K562 (cell line): ENCODE results near the gene FGF16. TPM values are rescaled to one million over a fixed set of nuclear protein-coding genes. Genes with fewer than 3 reads are reported as not detected.
A peak's percentile ranks its signal among the peaks of the same experiment; 100 is the strongest.

ENCODE experiments used
- ATAC-seq: fragments of 200-7000 bp; cut with Tn5 transposase; 3 replicates; pipeline ENCODE4 v1.9.1; 2020; ENCODE audit warnings: moderate library complexity
- BruUV-seq: library from RNA; stranded (reverse); fragments of 400-500 nt; replicated peaks from 2 replicates; lab custom pipeline; 2021; lab: Mats Ljungman, UMichigan
- CTCF ChIA-PET: fragments of 300-600 bp; formaldehyde crosslinking; extraction: SDS; loops from one replicate; lab custom pipeline; 2021; ENCODE audit warnings: low intra/inter-chr PET ratio; lab: Yijun Ruan, JAX
- POLR2A ChIA-PET: fragments of 300-600, 350-650 bp; sonication (Branson Sonifier 250); formaldehyde crosslinking; extraction: SDS; loops from one replicate; lab custom pipeline; 2021; ENCODE audit warnings: antibody characterized with exemption, inconsistent platforms; lab: Yijun Ruan, JAX
- DNase-seq, 4 experiments: peaks; one replicate each; pipeline versions ENCODE4 v3.0.0 to v3.0.0-alpha.2; 2011 to 2018; ENCODE audit warnings: low spot score in 3 of 4, mixed read lengths in 3 of 4; ENCODE audit errors: extremely low read depth in 1 of 4
- FAIRE-seq: peaks from 2 replicates; lab custom pipeline; 2011; peaks lifted over from hg19 to GRCh38; lab: Jason Lieb, UNC
- H2AFZ ChIP-seq: 2 replicates; pipeline ENCODE4 v1.6.0; 2011; ENCODE audit warnings: low read depth, low read length, control low read depth, inconsistent platforms
- H3K27ac ChIP-seq: fragments of 200-600 bp; 3 replicates; pipeline ENCODE4 v1.8.0; 2011; ENCODE audit warnings: low read depth, mild to moderate bottlenecking, control low read depth, inconsistent platforms, low read length, moderate library complexity, mixed read lengths; ENCODE audit errors: extremely low read depth
- H3K27me3 ChIP-seq, 2 experiments: fragments of 300-600 bp in 1 of 2; 2 replicates in 1 of 2; 3 replicates in 1 of 2; pipeline versions ENCODE4 v1.6.0 to v1.8.0; 2011; ENCODE audit warnings: inconsistent platforms in 2 of 2, low read length in 2 of 2, mild to moderate bottlenecking in 1 of 2, mixed read lengths in 1 of 2, moderate library complexity in 1 of 2; ENCODE audit not compliant: control insufficient read depth in 2 of 2, insufficient read depth in 2 of 2
- H3K36me3 ChIP-seq: fragments of 300-600 bp; 3 replicates; pipeline ENCODE4 v1.8.0; 2011; ENCODE audit warnings: mild to moderate bottlenecking, low read length, inconsistent platforms; ENCODE audit not compliant: control insufficient read depth, insufficient read depth
- H3K4me1 ChIP-seq, 2 experiments: fragments of 200-600 bp in 1 of 2; replicated peaks in 1 of 2; 2 replicates in 1 of 2; 3 replicates in 1 of 2; pipeline versions ENCODE4 v1.5.1 to v1.8.0; 2011; ENCODE audit warnings: inconsistent platforms in 2 of 2, low read length in 2 of 2, mild to moderate bottlenecking in 1 of 2, mixed read lengths in 1 of 2, moderate library complexity in 1 of 2; ENCODE audit not compliant: control insufficient read depth in 2 of 2, insufficient read depth in 2 of 2
- H3K4me2 ChIP-seq: 2 replicates; pipeline ENCODE4 v1.6.1; 2011; ENCODE audit warnings: low read length, control low read depth, inconsistent platforms, mixed read lengths; ENCODE audit not compliant: insufficient read depth
- H3K4me3 ChIP-seq: fragments of 200-600 bp; sonication (generic), shearing (Covaris generic); 2 replicates; pipeline ENCODE4 v1.5.1; 2016; ENCODE audit warnings: control low read depth, inconsistent platforms
- H3K79me2 ChIP-seq: fragments of 200-600 bp; 3 replicates; pipeline ENCODE4 v1.8.0; 2011; ENCODE audit warnings: low read length, inconsistent platforms; ENCODE audit not compliant: control insufficient read depth, insufficient read depth
- H3K9ac ChIP-seq, 2 experiments: 2 replicates each; pipeline versions ENCODE4 v1.6.0 to v1.6.1; 2011; ENCODE audit warnings: low read depth in 2 of 2, low read length in 2 of 2, control low read depth in 1 of 2, inconsistent platforms in 1 of 2, mild to moderate bottlenecking in 1 of 2, mixed read lengths in 1 of 2; ENCODE audit not compliant: insufficient read depth in 1 of 2
- H3K9me1 ChIP-seq: one replicate; pipeline ENCODE4 v1.6.0; 2011; ENCODE audit warnings: inconsistent platforms, mild to moderate bottlenecking, low read length, moderate library complexity; ENCODE audit not compliant: control insufficient read depth, insufficient read depth
- H3K9me3 ChIP-seq: replicated peaks from 2 replicates; pipeline ENCODE4 v1.5.1; 2011; ENCODE audit warnings: low read depth, low read length, inconsistent platforms; ENCODE audit not compliant: control insufficient read depth, insufficient read depth
- H4K20me1 ChIP-seq: replicated peaks from 2 replicates; pipeline ENCODE4 v1.6.1; 2011; ENCODE audit warnings: low read length, inconsistent platforms, mixed read lengths; ENCODE audit not compliant: control insufficient read depth, insufficient read depth
- CLOCK ChIP-seq: fragments of 250-450 bp; sonication (Bioruptor Pico); IDR thresholded peaks from 2 replicates; pipeline ENCODE4 v1.4.0; 2020; ENCODE audit warnings: mild to moderate bottlenecking, moderate library complexity, borderline replicate concordance
- FOXK1 ChIP-seq: sonication (generic); formaldehyde crosslinking; IDR thresholded peaks from 2 replicates; pipeline ENCODE4 v1.8.0; 2022; ENCODE audit warnings: missing genetic modification reagents, mild to moderate bottlenecking, borderline replicate concordance
- MCM3 ChIP-seq: fragments of 450-650 bp; IDR thresholded peaks from 2 replicates; pipeline ENCODE4 v1.6.1; 2016
- SETDB1 ChIP-seq: IDR thresholded peaks from one replicate; pipeline ENCODE4 v1.6.1; 2012; ENCODE audit warnings: low read length, control low read depth, inconsistent platforms
- SFPQ ChIP-seq: fragments of 200-400 bp; formaldehyde crosslinking; IDR thresholded peaks from 2 replicates; pipeline ENCODE4 v1.6.1; 2017; ENCODE audit warnings: mild to moderate bottlenecking, low read depth, low read length, moderate library complexity
- ZC3H4 ChIP-seq: sonication (generic); formaldehyde crosslinking; IDR thresholded peaks from 2 replicates; pipeline ENCODE4 v1.9.0; 2021; ENCODE audit warnings: missing genetic modification reagents, borderline replicate concordance
- whole genome bisulfite sequencing: fragments of 100-300 bp; shearing (Covaris generic); methylation state at CpG from one replicate; pipeline ENCODE4 v1.1.6; 2016; ENCODE audit warnings: low coverage, mixed read lengths; ENCODE audit not compliant: insufficient coverage; ENCODE audit errors: missing lambda C conversion rate; 5-methylcytosine and 5-hydroxymethylcytosine counted together
- in situ Hi-C: fragments of 300-500 bp; cut with MboI; formaldehyde crosslinking; loops from 4 replicates; pipeline ENCODE4 v1.15.0; 2018; ENCODE audit warnings: inconsistent platforms, mixed read lengths
- intact Hi-C: fragments of 100-400 bp; cut with micrococcal nuclease; formaldehyde crosslinking; loops from 2 replicates; pipeline ENCODE4 v1.14.2; 2022
- polyA plus RNA-seq, 8 experiments: library from polyadenylated mRNA; depleted of rRNA in 4 of 8; stranded (reverse) in 5 of 8; unstranded in 3 of 8; fragments of >200 nt; fragmentation: Nextera tagmentation in 2 of 8; fragmentation: Illumina TruSeq in 1 of 8; extraction: Ambion mirVana in 2 of 8; extraction: Trizol in 1 of 8; gene quantifications; 2 replicates each; pipeline versions ENCODE4 v1.2.1 to v1.2.3, GENCODE V29; 2011 to 2014; ENCODE audit warnings: inconsistent platforms in 1 of 8, missing spikeins in 1 of 8
- total RNA-seq, 7 experiments: library from RNA; depleted of rRNA in 6 of 7; stranded (reverse); fragments of >200 nt in 6 of 7; fragmentation: Illumina TruSeq in 2 of 7; extraction: Trizol in 2 of 7; gene quantifications; 2 replicates each; pipeline versions ENCODE4 v1.2.1 to v1.2.3, GENCODE V29; 2011 to 2021; ENCODE audit warnings: low replicate concordance in 1 of 7
- TF ChIP-seq, protein P1 (sequence below): sonication (generic); IDR thresholded peaks from 2 replicates; pipeline ENCODE4 v1.6.1; 2016
- TF ChIP-seq, protein P2 (sequence below): fragments of 250-450 bp; sonication (Bioruptor Pico); IDR thresholded peaks from 2 replicates; pipeline ENCODE4 v1.5.0; 2021; ENCODE audit warnings: mild to moderate bottlenecking, moderate library complexity

Gene FGF16
- total and polyA plus RNA-seq, 9 of the 15 experiments (the other 6 are each of a cell fraction or from before 2014, with no cell fraction given): not detected

DNA sequence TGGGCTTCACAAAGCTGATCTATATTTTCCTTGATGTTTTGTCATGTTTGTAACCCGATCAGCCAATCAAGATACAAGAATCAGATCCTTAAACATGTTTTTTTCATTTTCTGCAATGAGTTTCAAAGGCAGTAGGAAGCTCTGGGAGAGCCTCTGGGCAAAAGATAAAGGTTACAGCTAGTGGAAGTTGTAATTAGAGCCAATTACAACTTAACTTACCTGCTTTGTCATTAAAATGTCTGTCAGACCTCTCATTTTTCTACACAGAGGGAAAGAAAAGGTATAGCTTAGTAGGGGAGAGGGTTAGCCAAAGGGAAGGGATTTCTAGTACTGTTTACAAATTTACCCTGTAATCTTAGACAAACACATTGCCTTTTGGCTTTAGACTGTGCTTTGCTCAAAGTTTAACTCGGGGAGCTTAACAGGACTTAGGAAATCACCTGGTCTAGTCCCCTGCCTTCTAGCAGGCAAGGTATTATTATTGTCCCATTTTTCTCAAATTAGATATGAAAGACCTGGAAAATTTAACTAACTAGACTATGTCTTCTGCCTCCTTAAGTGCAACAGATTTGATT lies 55.8 kb downstream of the FGF16 start:
- ChIA-PET POLR2A (no interaction called here), CTCF (no interaction called here)
- H3K4me1 ChIP-seq: no peaks in the 10 kb centered on the region
- H3K36me3 ChIP-seq: peaks cover 7% of the 10 kb centered on the region; the same call in 2 of the 3 replicates
- no peak overlapping the region for H3K4me3 ChIP-seq
- H3K27me3 ChIP-seq: no peaks in the 10 kb centered on the region
- ATAC-seq (peak; percentile 54), DNase-seq (no peak), FAIRE-seq (no peak)
- no peak overlapping the region for H3K4me2 ChIP-seq
- WGBS: 12% methylated on average over 2 of the region's 2 CpGs
- intact Hi-C loops: no loop called here
- no peaks in the 10 kb centered on the region for H4K20me1 ChIP-seq
- no TSS peak for BruUV-seq
- no peak overlapping the region for H3K27ac ChIP-seq
- H3K9me1 ChIP-seq: no peaks in the 10 kb centered on the region
- H2AFZ ChIP-seq: no peak overlapping the region
- H3K9ac ChIP-seq: no peak overlapping the region
- in situ Hi-C loops: no loop called here
- H3K9me3 ChIP-seq: no peaks in the 10 kb centered on the region
- TF ChIP-seq MCM3 (no peak), SFPQ (no peak), SETDB1 (no peak), CLOCK (no peak), FOXK1 (no peak), ZC3H4 (CRISPR knock-in tag) (no peak)
- TF ChIP-seq, protein P1, sequence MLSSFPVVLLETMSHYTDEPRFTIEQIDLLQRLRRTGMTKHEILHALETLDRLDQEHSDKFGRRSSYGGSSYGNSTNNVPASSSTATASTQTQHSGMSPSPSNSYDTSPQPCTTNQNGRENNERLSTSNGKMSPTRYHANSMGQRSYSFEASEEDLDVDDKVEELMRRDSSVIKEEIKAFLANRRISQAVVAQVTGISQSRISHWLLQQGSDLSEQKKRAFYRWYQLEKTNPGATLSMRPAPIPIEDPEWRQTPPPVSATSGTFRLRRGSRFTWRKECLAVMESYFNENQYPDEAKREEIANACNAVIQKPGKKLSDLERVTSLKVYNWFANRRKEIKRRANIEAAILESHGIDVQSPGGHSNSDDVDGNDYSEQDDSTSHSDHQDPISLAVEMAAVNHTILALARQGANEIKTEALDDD: peak; percentile 39; the same call in 1 of the 2 replicates
- TF ChIP-seq, protein P2, sequence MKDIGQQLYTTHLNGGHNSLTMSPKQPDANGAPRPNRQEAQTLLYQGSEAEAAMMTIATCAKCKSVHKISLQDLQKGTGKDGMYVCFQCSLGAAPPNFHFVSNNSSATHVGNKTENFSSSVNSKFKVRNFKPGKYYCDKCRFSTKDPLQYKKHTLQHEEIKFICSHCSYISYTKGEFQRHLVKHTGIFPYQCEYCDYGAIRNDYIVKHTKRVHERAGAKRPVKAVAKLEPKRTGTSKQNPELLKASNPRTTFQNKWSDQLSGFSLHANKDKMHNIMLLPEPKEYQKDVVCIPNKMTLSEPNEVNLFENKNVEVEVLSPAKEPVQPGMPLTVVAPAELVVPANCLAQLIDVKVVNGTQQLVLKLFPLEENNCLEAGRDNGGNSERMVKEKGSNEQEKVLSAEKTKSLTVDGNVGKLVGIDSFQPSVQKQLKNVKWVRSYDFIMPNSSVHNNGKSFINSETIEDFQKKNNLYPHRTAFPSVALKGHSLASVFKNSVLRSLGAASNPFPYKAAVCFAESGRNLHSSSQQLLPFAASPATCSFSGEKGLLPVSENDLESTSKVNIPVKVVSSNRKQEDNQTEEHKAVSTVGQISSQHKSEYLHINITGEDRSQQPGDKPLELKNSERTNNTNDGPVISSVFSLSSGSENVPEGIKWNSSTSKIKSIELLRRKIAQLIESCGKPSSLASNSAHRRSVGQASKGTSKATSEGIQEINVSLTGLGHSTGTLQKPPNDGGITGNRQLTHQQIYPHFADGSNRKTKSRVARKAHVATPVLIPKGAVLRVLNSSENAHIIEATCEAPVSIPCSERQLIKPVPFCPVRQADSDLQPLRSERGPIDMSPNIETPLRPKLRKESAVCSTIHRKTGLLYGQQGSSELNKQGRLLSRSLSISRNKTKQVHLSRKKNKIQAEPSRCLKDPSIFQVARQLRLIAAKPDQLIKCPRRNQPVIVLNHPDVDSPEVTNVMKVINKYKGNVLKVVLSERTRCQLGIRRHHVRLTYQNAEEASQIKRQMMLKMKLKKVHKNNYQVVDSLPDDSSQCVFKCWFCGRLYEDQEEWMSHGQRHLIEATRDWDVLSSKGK (CRISPR knock-in tag): no peak
- H3K79me2 ChIP-seq: no peaks in the 10 kb centered on the region
